ENCODE measurements around the gene SLC6A6. TPM values are rescaled to one million over a fixed set of nuclear protein-coding genes. Genes with fewer than 3 reads are reported as not detected.

SLC6A6 gene
- polyA plus RNA-seq, 1 donor, result 3.6 TPM

DNA sequence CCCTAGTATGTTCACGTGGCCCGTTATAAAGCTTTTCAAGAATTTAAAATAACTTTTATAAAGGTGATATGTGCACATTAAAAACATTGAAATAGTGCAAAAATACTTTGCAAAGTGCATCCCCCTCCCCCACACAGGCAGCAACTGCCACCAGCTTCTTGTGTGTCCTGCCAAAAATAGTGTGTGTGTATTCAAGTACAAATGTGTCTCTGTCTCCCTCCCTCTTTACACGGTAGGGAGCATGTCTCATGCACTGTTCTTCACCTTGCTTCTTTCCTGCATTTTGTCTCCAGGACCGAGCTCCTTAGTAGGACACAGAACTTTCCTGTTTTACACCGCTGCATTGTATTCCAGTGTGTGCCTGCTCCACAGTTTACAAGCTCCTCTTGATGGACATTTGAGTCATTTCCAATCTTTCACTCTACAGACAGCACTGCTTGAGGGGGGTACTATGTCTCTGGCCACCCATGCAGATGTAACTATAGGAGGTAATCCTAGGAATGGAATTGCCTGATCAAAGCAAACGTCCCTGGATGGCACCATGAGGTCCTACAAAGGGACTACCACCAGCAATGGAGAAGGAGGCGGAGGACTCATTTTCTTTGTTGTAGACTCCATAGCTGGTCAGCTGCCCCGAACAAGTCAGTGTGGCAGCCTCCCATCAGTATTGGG, 52.4 kb downstream of the SLC6A6 start:
- DNase-seq, result no peak

DNA sequence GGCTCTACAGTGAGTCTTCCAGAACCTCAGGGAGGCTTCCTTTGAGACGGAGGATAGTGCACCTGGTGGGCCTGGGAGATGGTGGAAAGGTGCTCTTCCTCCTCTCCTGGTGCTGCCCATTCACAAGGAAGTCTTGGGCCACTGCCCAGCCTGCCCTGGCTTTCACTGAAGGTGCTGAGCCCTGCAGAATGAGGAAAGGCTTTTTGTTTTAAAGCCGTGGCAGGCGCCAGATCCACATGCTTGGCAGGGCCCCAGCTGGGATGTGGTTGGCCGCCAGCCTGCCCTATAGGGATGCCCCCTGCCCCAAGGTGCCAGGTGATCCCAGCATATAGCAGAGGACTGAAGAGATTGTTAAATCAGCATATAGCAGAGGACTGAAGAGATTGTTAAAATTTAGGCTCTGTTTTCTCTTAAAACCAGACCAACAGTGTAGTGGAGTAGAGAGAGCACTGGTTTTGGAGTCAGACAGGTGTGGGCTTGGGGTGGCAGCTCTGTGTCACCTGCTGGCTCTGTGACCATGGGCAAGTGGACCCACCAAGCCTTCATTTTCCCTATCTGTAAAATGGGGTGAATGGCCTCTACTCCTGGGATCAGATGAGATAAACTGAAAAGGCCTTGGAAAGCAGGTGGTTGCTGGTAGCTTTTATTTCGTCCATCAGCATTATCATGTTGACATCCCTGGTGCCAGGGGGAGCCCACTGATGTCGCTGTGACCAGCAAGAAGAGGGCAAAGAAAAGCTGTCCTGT, 53.3 kb downstream of the SLC6A6 start:
- DNase-seq, result no peak

DNA sequence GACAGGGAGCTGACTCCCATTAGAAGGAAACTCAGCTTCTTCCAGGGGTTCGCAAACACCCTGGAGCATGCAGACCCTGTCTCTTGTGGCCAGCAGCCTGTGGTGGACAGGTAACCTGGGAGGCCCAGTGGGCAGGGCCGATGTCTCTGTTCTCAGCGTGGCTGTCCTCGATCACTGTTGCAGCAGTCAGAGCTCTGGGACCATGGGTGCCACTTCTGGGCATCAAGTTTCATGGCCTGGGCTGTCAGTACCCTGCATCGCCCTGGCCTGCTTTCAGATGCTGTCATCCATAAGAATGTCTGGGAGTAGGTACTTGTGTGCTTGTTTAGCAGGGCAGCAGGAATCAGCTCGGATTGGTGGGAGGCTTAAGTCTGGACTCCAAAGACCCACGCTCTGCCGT, 54.4 kb downstream of the SLC6A6 start:
- no peak for DNase-seq

DNA sequence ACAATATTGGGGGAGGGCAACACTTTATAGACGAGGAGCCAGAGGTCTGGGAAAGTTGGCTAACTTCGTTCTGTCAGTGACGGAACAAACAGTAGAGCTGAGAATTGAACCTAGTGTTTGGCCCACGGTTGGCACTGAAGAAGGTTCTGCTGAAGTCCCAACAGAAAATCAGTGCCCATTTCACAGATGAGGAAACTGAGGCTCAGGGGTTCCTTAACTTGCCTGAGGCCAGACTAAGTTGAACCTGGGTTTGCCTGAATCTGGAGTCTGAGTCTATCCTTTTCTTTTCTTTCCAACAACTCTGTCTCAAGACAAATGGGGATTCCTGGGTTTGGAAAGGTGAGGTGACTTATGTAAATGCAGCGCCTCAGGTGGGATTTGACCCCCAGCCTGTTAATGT, 55.1 kb downstream of the SLC6A6 start:
- DNase-seq, result no peak

DNA sequence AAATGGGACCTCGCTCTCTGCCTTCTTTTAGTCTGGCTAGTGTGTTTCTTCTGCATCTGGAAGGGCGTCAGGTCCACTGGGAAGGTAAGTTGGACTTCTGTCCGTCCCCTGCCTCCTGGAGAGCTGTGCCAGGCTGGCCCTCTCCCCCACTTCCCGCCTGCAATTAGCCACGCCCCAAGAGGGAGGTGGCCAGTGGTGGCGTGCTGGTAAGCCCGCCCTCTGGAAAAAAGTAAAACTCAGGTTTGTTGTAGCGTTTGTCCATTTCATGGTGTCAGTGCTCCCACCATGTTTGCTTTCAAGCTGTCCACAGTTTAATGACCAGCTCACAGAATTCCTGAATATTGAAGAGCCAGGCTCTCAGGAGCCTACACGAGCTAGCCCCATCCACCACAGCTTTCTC, 55.6 kb downstream of the SLC6A6 start:
- DNase-seq, result no peak

DNA sequence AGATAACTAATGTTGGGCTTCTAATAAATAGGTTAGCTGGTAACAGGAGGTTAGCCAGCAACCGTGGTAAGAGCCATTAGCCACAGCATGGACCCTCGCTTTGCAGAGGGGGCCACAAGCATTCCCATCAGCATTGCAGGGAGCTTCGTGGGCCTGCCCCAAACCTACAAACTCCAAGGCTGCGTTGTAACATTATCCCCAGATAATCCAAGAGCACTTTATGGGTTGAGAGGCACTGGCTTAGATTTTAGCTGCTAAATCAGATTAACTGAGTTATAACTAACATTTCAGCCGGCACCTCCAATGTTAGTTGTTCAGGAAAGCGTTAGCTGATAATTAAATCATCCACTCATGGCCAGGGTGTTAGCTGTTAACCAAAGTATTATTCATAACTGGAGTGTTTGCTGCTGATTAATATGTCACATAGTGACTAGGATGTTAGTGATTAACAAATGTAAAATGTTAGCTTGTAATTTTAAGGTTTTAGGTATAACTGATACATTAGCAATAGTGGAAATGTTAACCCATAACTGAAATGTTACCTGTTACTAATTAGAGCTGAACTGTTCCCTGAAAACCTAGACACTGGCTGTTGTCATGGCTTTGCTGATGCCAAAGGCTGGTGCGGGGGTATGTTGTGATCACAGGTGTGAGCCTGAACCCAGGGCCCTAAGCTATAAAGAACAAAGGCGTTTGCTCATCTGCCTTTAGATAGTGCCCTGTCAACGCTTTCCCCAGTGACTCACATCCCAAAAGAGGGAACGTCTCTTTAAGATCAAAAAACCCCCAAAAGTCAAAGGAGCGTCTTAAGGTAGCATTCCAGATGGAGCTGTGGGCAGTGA, 56.2 kb downstream of the SLC6A6 start:
- DNase-seq, result no peak

DNA sequence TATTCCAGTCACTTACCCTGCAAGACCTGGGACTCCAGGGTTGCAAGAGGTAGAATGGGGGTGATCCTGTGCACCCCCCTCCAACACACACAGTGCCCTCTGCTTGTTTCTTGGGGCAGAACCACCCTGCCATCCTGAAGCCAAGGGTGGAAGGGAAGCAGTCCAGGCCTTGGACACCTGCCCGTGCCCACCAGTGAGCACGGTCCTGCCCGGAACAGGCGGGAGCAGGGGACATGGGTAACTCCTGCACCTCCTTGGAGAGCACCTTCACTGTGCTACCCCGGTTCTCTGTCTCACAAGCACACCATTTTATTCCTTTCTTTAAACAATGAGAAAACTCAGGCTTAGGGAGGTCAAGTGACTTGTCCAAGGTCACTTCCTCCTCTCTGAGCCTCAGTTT, 57.0 kb downstream of the SLC6A6 start:
- no peak for DNase-seq

DNA sequence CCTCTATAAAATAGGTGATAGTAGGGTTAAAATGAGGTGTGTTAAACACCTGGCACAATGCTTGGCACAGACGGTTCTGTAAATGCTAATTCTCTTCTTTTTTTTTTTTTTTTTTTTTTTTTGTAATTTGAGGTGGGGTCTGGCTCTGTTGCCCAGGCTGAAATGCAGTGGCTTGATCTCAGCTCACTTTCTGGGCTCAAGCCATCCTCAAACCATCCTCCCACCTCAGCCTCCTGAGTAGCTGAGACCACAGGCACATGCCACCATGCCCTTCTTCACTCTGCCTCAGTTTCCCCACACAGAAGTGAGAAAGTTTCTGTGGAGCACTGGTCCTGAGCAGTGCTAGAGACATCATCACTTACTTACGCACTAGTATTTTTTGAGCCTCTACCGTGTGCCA, 57.4 kb downstream of the SLC6A6 start:
- DNase-seq, result no peak

DNA sequence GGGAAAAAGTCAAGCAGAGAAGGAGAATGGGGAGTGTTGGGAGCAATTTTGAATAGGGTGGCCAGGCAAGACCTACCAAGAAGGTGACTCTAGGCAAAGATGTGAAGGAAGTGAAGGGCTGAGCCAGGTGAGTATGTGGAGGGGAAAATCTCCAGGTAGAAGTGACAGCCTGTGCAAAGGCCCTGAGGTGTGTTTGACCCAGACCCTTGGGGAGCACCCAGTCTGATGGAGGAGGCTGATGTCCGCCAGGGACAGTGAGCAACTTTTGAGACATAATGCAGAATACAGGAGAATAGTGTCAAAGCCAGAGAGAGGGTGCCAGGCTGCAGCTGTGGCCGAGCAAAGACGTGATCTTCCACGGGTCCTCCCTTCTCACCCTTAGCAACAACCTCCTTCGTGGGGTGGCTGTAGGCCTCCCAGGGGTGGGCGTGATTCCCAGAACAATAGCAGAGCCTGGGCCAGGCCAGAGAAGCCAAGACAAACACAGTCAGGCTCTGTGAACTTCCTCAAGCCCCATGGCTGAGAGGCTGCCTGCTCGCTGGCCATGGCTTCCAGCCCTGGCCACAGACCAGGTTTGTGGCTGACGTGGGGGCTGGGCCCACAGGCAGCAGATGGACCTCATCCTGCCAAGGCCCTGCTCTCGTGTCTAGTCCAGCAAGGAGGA, 58.1 kb downstream of the SLC6A6 start:
- no peak for DNase-seq

DNA sequence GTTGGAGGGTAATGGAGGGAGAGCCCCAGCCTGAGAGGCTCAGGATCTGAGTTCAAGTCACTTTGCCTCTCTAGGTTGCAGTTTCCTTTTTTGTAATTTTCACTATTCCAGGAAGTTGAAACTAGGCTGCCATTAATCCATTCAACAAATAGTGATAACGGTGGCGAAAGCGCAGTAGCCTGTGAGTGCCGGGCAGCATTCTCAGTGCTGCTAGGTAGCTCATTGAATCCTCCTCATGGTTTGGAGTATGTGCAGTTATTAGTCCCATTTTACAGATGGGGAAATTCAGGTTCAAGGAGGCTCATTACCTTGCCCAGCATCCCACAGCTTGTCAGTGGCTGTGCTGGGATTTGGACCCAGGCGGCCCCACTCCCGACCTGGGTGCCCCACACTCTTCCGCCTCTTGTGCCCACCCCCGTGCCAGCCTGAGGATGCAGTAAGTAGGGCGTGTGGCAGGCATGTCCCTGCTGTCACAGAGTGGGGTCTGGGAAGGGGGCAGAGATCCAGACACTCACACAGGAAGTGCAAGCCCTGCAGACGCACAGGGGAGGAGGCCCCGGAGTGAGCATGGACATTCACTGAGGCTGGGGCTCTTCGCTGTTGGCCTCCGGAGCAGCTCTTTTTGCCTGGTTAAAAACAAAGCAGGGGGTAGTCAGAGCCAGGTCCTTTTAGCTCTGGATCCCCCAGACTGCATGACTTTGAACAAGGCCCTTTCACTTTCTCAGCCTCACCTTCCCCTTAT, 58.8 kb downstream of the SLC6A6 start:
- no peak for DNase-seq

DNA sequence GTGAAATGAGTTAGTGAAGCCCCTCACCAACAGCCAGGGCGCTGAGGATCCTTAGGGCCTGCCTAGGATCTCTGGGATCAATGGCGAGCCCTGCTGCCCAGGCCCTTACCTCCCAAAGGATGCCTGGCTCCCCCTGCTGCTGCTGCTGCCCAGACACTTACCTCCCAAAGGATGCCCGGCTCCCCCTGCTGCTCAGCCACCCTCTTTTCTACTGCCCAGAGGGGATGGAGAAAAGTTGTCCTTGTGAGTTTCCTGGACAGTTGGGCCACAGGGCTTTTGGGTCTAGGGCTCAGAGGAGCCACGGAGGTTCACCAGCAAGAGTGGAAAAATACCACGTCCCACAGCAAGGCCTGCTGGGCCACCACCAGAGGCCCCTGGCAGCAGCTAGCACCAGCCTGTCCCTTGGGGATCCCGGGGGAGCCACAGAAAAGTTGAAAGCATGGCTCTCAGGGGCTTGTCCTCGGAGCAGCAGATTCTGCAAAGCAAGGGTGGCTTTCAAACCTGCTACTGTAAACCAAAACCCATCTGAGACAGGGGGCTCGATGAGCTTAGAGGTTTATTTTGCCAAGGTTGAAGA, 59.4 kb downstream of the SLC6A6 start:
- DNase-seq, result no peak

DNA sequence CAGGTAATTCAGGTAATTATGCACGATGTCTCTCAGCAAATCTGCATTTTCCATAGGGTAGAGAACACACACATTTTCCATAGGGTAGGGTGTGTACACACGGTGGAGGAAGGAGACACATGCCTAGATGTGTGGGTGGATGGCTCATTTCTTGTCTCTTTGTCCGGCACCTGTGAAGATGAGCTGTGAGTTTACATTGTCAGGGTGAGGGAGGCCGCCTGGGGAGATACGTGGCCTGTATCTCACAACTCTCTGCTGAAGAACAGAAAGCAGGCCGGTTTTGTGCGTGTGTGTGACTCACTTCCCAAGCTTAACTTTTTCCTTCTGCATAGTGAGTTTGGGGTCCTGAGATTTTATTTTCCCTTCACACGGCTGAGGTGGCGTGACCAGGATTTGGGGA, 60.3 kb downstream of the SLC6A6 start:
- DNase-seq, result no peak

DNA sequence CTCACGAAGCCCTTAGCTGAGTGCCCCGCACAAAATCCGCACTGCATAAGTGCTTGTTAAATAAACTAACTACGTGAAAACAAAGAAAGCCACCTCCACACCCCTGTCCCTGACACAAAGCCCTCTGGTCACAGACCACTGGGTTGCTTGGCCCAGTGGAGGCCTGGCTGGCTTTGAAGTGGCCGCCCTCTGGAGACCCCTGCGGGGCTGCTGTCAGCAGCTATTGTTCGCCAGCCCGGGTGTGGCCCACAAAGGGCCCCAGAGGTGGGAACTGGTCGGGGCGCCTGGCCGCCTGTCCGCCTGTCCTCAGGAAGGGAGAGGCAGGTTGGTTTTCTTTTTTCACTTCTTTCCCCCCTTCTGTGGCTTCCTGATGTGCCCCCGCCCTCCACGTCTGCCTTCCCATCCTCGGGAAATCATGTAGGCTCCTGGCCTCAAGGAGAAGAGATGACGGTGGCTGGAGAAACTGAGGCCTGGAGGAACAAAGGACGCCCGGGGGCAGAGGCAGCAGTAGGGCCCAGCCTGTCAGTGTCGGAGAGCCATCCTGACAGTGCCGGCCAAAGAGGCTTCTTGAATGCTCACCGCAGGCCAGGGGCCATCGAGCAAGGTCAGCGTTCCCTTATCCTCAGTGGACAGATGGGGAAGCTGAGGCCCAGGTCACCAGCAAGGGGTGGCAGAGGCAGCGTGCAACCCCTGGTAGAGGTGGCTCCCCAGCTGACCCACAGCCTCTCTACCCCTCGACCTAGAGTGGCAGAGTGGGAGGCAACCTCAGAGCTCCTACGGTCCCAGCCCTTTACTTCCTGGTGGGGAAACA, 61.1 kb downstream of the SLC6A6 start:
- DNase-seq, result no peak

DNA sequence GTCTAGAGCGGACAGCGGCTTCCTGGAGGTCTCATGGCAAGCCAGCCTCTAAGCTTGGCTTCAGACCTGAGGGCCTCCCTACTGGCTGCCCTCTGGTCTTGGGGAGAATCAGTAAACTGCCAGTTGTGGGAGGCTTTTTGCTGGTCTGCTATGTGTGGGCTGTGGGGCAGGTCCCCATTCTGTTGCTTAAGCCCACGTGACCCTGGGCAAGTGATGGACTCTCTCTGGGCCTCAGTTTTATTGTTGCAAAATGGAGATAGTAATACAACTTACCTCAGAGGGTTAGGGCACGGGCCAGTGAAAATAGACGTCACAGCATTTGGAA, 61.7 kb downstream of the SLC6A6 start:
- DNase-seq, result no peak

DNA sequence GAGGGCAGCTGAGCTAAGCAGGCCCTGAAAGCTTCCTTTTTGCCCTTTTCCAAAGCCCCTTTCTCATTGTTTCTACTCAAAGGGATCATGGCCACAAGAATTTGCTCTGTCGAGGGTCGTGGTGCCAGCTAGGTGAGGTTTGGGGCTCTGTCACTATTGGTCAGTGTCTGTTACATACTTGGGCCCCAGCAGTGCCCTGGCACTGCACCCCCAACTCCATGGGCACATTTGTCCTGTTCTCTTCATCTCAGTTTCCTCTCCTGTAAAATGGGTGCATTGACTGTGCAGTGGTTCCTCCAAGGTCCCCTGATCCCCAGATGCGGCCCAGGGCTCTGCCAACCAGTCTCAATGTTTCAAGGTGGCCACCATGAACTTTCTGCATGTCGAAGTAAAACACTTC, 62.1 kb downstream of the SLC6A6 start:
- DNase-seq, result no peak

DNA sequence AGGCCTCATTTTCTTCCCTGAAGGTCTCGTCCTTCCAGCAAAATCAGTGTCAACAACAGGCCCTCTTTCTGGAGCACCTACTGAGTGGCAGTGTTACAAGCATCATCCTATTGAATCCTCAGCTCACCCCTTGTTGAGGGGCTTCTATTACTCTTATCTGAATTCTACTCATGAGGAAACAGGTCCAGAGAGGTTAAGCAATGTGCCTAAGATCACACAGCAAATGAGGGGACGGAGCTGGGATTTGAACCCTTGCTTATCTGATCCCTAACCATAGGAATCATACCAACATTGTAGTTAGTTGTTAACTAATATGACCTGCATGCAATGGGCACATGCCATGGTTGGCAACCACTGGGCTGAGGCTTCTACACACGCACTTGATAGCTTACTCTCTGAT, 63.0 kb downstream of the SLC6A6 start:
- DNase-seq, result no peak

DNA sequence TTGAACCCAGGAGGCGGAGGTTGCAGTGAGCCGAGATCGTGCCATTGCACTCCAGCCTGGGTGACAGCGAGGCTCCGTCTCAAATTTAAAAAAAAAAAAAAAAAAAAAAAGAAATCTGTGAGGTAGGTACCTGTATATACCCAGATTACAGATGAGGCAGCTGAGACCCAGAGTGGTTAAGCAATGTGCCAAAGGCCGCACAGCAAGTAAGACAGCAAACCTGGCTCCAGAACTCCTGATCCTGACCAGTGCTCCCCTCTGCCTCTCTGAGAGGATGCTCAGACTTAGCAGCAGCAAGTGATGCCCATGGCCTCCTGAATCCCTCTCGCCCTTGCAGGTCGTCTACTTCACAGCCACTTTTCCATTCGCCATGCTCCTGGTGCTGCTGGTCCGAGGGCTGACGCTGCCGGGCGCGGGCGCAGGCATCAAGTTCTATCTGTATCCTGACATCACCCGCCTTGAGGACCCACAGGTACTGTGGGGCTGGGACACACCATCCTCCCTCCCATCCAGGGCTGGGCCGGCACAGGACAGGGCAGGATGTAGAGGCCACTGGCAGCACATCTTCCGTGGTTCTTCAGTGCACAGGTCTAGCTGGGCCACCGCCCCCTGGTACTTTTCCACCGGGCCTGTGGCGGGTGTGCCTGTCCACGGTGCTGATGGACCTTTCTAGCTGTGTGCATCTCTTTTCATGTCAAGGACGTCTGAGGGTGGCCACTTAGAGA, 63.9 kb downstream of the SLC6A6 start:
- DNase-seq, result no peak

DNA sequence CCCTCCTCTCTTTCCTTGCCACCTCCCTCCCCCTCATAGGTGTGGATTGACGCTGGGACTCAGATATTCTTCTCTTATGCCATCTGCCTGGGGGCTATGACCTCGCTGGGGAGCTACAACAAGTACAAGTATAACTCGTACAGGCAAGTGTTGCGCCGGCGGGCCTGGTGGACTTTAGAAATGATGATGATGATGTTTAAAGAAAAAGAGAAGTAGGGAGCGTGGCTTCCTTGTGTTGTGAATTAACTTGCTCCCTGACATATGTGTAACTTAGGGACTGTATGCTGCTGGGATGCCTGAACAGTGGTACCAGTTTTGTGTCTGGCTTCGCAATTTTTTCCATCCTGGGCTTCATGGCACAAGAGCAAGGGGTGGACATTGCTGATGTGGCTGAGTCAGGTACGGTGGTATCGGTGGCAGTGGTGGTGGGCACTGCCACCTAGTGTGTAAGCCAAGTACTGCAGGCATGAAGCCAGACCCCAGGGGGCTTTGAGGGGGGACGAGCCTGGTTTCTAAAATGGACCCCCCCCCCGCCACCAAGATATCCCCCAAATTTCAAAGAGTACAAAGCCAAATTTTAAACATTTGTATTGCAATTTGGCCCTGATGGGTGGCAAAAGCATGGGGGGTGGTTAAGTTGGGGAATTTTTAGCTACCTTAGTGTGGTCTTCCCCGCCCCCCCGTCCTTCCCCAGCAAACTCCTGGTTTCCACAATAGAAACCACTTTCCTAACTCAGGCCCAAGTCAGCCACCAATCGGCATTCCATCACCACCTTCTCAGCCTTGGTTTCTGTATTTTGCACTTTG, 65.6 kb downstream of the SLC6A6 start:
- DNase-seq, result no peak

DNA sequence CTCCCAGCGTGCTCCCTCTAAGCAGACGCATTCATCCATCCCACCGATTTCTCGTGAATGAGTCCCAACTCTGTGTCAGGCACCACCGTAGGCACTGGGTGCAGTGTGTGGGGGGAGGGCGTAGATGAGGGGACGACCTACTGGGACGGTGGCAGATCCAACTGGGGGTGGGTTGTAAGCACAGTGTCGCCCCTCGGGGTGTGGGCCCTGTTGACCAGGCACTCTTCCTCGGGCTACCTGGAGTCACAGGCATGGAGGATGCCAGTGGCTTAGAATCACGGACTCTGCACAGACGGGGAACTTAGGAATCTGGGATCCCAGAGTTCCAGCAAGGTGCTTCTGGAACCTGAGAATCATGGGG, 66.2 kb downstream of the SLC6A6 start:
- no peak for DNase-seq

DNA sequence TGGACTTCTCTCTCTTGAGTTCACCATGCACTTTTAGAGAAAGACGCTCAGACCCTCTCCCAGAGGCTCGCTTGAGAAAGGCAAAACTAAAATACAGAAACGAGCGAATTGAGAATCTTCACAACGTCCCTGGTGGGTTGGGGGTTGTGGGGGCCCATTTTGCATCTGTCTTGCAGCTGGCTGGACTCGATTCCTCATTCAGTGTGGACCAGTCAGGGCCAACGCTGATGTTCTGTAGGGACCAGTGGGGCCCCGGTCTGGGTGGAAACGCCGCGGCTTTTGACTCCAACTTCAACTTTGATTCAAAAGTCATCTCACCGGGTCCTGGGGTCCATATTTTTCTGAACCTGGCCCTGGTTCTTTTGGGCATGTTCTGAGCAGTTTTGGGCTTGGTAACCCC, 68.1 kb downstream of the SLC6A6 start:
- DNase-seq, result no peak

Data from hindlimb muscle (tissue), 1 donor.